ENCODE results near the gene TNNC2.

GRCh38 chr20:45822857-45823256 is 4.3 kb downstream of the TNNC2 start:
- TF ChIP-seq CTCF (IDR thresholded peaks at IDR 0.05): no peak
- no peak for TF ChIP-seq POLR2A (IDR thresholded peaks at IDR 0.05)

Data from lower leg skin (tissue), 3 donors.